Measurements from ENCODE around the gene CD300LF. TPM values are rescaled to one million over a fixed set of nuclear protein-coding genes. Genes with fewer than 3 reads are reported as not detected.
A peak's percentile ranks its signal among the peaks of the same experiment; 100 is the strongest.

The CD300LF gene
- total RNA-seq, 1 experiment from 2014 or later: not detected

DNA sequence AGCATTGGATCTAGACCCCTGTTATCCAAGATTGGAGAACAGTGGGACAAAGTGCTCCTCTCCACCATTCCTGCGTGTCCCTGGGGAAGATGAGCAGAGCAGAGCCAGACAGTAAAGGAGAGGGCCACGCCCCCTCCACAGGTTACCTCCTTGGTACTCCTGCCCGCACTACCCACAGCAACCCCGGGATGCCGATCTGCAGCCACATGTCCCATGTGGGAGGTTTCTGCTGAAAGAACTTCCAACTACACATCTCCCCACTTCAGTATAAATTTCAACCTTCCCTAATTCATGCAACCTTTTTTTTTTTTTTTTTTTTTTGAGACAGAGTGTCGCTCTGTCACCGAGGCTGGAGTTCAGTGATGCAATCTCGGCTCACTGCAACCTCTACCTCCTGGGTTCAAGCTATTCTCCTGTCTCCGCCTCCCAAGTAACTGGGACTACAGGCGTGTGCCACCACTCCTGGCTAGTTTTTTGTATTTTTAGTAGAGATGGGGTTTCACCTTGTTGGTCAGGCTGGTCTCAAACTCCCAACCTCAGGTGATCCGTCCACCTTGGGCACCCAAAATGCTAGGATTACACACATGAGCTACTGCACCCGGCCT lies 26.6 kb upstream of the CD300LF start (continued):
- TF ChIP-seq ZNF274 (IDR thresholded peaks at IDR 0.05; ENCODE audit: low read depth, low read length): no peak

DNA sequence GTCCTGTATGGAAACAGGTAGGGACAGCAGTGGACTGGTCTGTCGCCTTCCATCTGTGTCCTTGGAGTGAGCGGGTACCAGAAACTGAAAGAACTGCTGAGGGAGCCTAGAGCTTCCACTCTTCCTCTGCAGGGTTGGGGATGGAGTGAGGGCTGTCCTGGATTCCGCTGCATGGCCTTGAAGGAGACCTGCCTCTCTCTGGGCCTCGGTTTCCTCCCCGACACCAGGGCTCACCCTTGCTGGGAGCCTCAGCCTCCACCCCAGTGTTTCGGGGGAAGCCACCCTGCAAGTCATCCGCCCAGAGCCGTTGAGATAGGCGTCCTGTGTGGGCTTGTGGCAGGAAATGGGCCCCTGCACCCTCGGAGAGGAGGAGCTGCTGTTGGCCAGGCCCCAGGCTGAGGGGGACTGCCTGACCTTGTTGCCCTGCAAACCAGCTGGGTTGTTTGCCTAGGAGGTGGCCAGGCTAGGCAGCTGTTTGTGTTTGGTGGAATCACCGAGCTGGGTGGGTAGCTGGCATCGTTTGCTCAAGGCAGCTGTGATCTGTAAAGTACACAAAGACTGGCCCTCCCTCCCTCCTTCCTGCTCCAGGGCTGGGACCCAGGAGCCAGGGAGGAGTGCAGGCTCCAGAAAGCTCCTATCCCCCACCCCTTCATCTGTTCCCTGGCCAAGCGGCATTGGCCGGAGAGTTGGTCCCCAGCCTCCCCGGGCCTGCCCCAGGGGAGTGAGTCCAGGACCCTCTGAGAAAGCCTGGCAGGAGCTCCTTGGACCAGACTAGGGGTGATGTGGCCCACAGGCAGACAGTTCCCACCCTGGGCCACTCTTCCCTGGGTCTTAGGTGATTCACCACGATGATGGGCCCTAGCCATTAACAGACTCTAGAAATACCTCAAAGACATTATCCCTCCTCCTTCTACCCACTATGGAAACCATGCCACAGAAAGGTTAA lies 25.6 kb upstream of the CD300LF start:
- H3K4me2 ChIP-seq (ENCODE audit: low read length): peak overlapping the region; percentile 100
- H3K9ac ChIP-seq (ENCODE audit: low read length): peak overlapping the region; percentile 59
- H4K20me1 ChIP-seq (ENCODE audit: insufficient read depth): no peaks in the 10 kb centered on the region
- intact Hi-C loops (cut with micrococcal nuclease): no loop called here
- POLR2A ChIA-PET: interaction anchor here (0.6 to 3.4 kb wide), 4 partner anchors 10 to 230 kb away, joined by 3 to 25 read pairs (median 9); partner anchors contain the start of genes FDXR and NHERF1
- DNase-seq (ENCODE audit: low read depth, low spot score) (no peak), ATAC-seq (peak; percentile 0; the same call in 1 of the 2 replicates)
- RAD21 ChIA-PET (ENCODE audit: low non-redundant PET in 1 of 2, low total read pairs in 2 of 2, uncharacterized antibody in 2 of 2, unreplicated experiment in 2 of 2): interaction anchor here (0.8 to 3.7 kb wide), 4 partner anchors 81 to 172 kb away, joined by 3 to 52 read pairs (median 22); no protein-coding TSS in a partner anchor
- no peaks in the 10 kb centered on the region for H3K9me2 ChIP-seq (ENCODE audit: insufficient read depth)
- CTCF ChIA-PET: interaction anchor here (0.8 to 5.0 kb wide), 18 partner anchors 8 to 359 kb away, joined by 3 to 253 read pairs (median 7); partner anchors contain the start of gene NAT9
- H3K9me3 ChIP-seq (ENCODE audit: control insufficient read depth in 1 of 2, insufficient read depth in 1 of 2, low read depth in 1 of 2, low read length in 2 of 2): no peaks in the 10 kb centered on the region
- BruUV-seq (replicated peaks): no TSS peak
- H3K79me2 ChIP-seq (ENCODE audit: insufficient read depth, low read length): no peaks in the 10 kb centered on the region
- H3K4me1 ChIP-seq (ENCODE audit: control insufficient read depth in 1 of 2, insufficient read depth in 2 of 2, low read length in 2 of 2): peaks cover 26 to 27% of the 10 kb centered on the region in 2 experiments
- peak overlapping the region; percentile 68; the same call in 1 of the 2 replicates for H3K27ac ChIP-seq (ENCODE audit: low read depth, low read length)
- peak overlapping the region; percentile 89 for H2AFZ ChIP-seq (ENCODE audit: low read depth, low read length, poor library complexity, severe bottlenecking)
- TF ChIP-seq ATF3 (IDR thresholded peaks at IDR 0.05): no peak
- no peak for TF ChIP-seq ZFX (IDR thresholded peaks at IDR 0.05)
- TF ChIP-seq TCF7L2 (IDR thresholded peaks at IDR 0.05; ENCODE audit: borderline replicate concordance, extremely low read depth, insufficient read depth, insufficient read length): no peak
- H3K4me3 ChIP-seq (replicated peaks in 1 of 2; ENCODE audit: low read depth in 1 of 2, low read length in 2 of 2): peak overlapping the region; percentile 69 to 76
- no peaks in the 10 kb centered on the region for H3K36me3 ChIP-seq (ENCODE audit: control insufficient read depth in 1 of 2, insufficient read depth in 2 of 2, low read length in 2 of 2)
- H3K27me3 ChIP-seq (ENCODE audit: insufficient read depth, low read length): no peaks in the 10 kb centered on the region
